ENCODE data around the gene CLEC20A. TPM values are rescaled to one million over a fixed set of nuclear protein-coding genes. Genes with fewer than 3 reads are reported as not detected.

Gene CLEC20A
- total and polyA plus RNA-seq, 2 of the 8 experiments (the other 6 are each of a cell fraction or from before 2014, with no cell fraction given) = not detected

DNA sequence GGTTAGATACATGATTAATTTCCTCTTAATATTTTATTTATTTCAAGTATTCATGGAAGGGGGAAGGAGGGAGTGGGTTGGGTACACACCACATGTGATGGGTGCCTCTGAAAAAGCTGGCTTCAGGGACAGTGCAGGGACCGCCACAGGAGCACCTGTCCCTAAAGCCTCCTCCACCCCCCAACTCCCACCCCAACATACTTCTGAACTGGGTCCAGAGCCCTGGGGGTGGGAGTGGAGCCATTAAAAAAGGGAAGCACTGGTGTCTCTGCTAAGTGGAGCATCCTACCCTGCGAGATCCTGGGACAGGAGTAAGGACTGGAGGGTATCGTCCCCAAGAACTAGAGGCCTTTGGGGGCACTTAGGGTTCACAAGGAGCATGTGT is 5.6 kb upstream of the CLEC20A start:
- H4K5ac ChIP-seq (ENCODE audit: insufficient read length, low read depth, low read length) = no peak overlapping the region
- no peaks in the 10 kb centered on the region for H3K27me3 ChIP-seq (replicated peaks in 1 of 4; ENCODE audit: control insufficient read depth in 3 of 4, extremely low read depth in 1 of 4, insufficient read depth in 3 of 4, low read length in 3 of 4)
- H3K27ac ChIP-seq (ENCODE audit: low read depth, low read length) = no peak overlapping the region
- no peaks in the 10 kb centered on the region; a peak in 1 of 7 replicates for H3K4me1 ChIP-seq (replicated peaks in 1 of 4; ENCODE audit: control insufficient read depth in 3 of 4, insufficient read depth in 4 of 4, low read length in 3 of 4)
- no peak overlapping the region for H3K14ac ChIP-seq (ENCODE audit: insufficient read length)
- no peak overlapping the region for H2BK12ac ChIP-seq (ENCODE audit: low read depth, low read length)
- no peak overlapping the region for H3K4me2 ChIP-seq (ENCODE audit: insufficient read depth in 1 of 2, low read depth in 2 of 2, low read length in 2 of 2)
- H2BK15ac ChIP-seq (ENCODE audit: low read length) = no peak overlapping the region
- no peak for FAIRE-seq
- H3K56ac ChIP-seq (replicated peaks; ENCODE audit: insufficient read length, low read depth, low read length) = no peak overlapping the region
- no peak overlapping the region for H2BK5ac ChIP-seq (ENCODE audit: low read depth, low read length)
- H2BK20ac ChIP-seq (ENCODE audit: low read length) = no peak overlapping the region
- TF ChIP-seq, protein P1, sequence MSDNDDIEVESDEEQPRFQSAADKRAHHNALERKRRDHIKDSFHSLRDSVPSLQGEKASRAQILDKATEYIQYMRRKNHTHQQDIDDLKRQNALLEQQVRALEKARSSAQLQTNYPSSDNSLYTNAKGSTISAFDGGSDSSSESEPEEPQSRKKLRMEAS (IDR thresholded peaks at IDR 0.05) = no peak
- TF ChIP-seq TCF12 (IDR thresholded peaks at IDR 0.05; ENCODE audit: low read depth, low read length) (no peak), CBX8 (IDR thresholded peaks at IDR 0.05; ENCODE audit: borderline replicate concordance, low read depth, low read length) (no peak), TAF1 (IDR thresholded peaks at IDR 0.05; ENCODE audit: low read depth, low read length) (no peak)
- ChIA-PET POLR2A (ENCODE audit: partially characterized antibody) (no interaction called here), CTCF (ENCODE audit: partially characterized antibody) (interaction anchor here (0.6 to 13.1 kb wide), 47 partner anchors 12 to 801 kb away, joined by 3 to 238 read pairs (median 7); partner anchors contain the start of gene TEX35)
- no peak overlapping the region for H3K9ac ChIP-seq (replicated peaks in 1 of 4; ENCODE audit: extremely low read depth in 1 of 4, low read depth in 3 of 4, low read length in 3 of 4)
- no peak overlapping the region for H2AFZ ChIP-seq (ENCODE audit: low read length)
- no peak overlapping the region for H3K18ac ChIP-seq (ENCODE audit: extremely low read depth, low read length)
- H3K4ac ChIP-seq (replicated peaks; ENCODE audit: insufficient read length, low read depth, low read length) = no peak overlapping the region
- H4K20me1 ChIP-seq (replicated peaks in 1 of 2; ENCODE audit: control insufficient read depth in 1 of 2, insufficient read depth in 2 of 2, low read length in 2 of 2) = no peaks in the 10 kb centered on the region
- no peak overlapping the region for H2AK5ac ChIP-seq (ENCODE audit: low read depth, low read length)
- no peak for DNase-seq (ENCODE audit: low read depth in 1 of 2, low spot score in 2 of 2)
- no peaks in the 10 kb centered on the region; the same call in none of the 2 replicates for H3K23me2 ChIP-seq (ENCODE audit: low read depth, low read length)
- H2BK120ac ChIP-seq (replicated peaks; ENCODE audit: low read depth, low read length) = no peak overlapping the region
- no peaks in the 10 kb centered on the region for H3K79me2 ChIP-seq (ENCODE audit: control insufficient read depth in 1 of 2, insufficient read depth in 2 of 2, low read length in 2 of 2)
- whole genome bisulfite sequencing, 2 experiments (ENCODE audit: extremely low coverage in 1 of 2, insufficient coverage in 1 of 2, insufficient read length in 1 of 2, insufficient replicate concordance in 2 of 2, low coverage in 1 of 2, low lambda C conversion rate in 2 of 2, missing lambda C conversion rate in 1 of 2) = 90% methylated on average over 3 of the region's 3 CpGs; no CpG with 5 or more reads in 1 of the 2 experiments
- H3K9me3 ChIP-seq (ENCODE audit: insufficient read depth in 2 of 2, low read depth in 1 of 2, low read length in 1 of 2) = no peaks in the 10 kb centered on the region
- H4K91ac ChIP-seq (replicated peaks; ENCODE audit: insufficient read length, low read length) = no peak overlapping the region
- H4K8ac ChIP-seq (ENCODE audit: extremely low read depth, insufficient read depth, low read length) = no peak overlapping the region
- H3K23ac ChIP-seq (ENCODE audit: insufficient read length) = no peak overlapping the region
- H3K36me3 ChIP-seq (ENCODE audit: control insufficient read depth in 2 of 4, insufficient read depth in 4 of 4, low read length in 3 of 4) = no peaks in the 10 kb centered on the region
- H3K4me3 ChIP-seq (ENCODE audit: extremely low read depth in 1 of 4, insufficient read depth in 2 of 4, low read depth in 3 of 4, low read length in 4 of 4) = no peak overlapping the region
- H3K79me1 ChIP-seq (ENCODE audit: low read depth, low read length) = no peaks in the 10 kb centered on the region

Data from H1 (cell line).